22Rv1 (cell line): ENCODE measurements around the gene NODAL.

Experiments used
- H3K27ac ChIP-seq: fragments of 450-650 bp; 2 replicates; pipeline ENCODE4 v1.5.1; 2017
- CTCF ChIP-seq: fragments of 450-650 bp; IDR thresholded peaks from 2 replicates; pipeline ENCODE4 v1.5.1; 2017; ENCODE audit warnings: mild to moderate bottlenecking
- ZFX ChIP-seq: fragments of 450-650 bp; IDR thresholded peaks from 2 replicates; pipeline ENCODE4 v1.6.1; 2017; ENCODE audit warnings: antibody characterized with exemption, borderline replicate concordance

The NODAL gene

GRCh38 chr10:70480239-70480861, 38.9 kb upstream of the NODAL start:
- TF ChIP-seq CTCF (no peak), ZFX (no peak)
- H3K27ac ChIP-seq: no peak overlapping the region

GRCh38 chr10:70479626-70480238, 38.3 kb upstream of the NODAL start:
- TF ChIP-seq CTCF (no peak), ZFX (no peak)
- H3K27ac ChIP-seq: no peak overlapping the region

GRCh38 chr10:70479165-70479581, 37.7 kb upstream of the NODAL start:
- no peak for TF ChIP-seq ZFX
- no peak for TF ChIP-seq CTCF
- H3K27ac ChIP-seq: no peak overlapping the region

- TF ChIP-seq CTCF (no peak), ZFX (no peak)
- no peak within 1 kb of the TSS for H3K27ac ChIP-seq
Observed at GRCh38 chr10:70478191-70479164, 37.0 kb upstream of the NODAL start, which contains the start of gene PALD1. TSS of gene PALD1 (plus strand) at chr10:70478767. CDS start at chr10:70525952, 47,185 bp downstream.

GRCh38 chr10:70477661-70478162, 36.2 kb upstream of the NODAL start:
- no peak overlapping the region for H3K27ac ChIP-seq
- TF ChIP-seq ZFX: no peak
- TF ChIP-seq CTCF: no peak

- no peak overlapping the region for H3K27ac ChIP-seq
Observed at GRCh38 chr10:70476249-70477035, 35.0 kb upstream of the NODAL start.

More at GRCh38 chr10:70476249-70477035, 35.0 kb upstream of the NODAL start:
- TF ChIP-seq CTCF (no peak), ZFX (no peak)
